G401.6 (cell line): ENCODE results near the gene MEGF9.
"Not testable (repeated sequence)": the region's sequence is repeated elsewhere in the genome, so short reads cannot be mapped to it uniquely, and the experiment has no call there.

ENCODE experiments used
- FAIRE-seq: peaks from 2 replicates; lab custom pipeline; 2012; peaks lifted over from hg19 to GRCh38; lab: Jason Lieb, UNC

The MEGF9 gene

DNA sequence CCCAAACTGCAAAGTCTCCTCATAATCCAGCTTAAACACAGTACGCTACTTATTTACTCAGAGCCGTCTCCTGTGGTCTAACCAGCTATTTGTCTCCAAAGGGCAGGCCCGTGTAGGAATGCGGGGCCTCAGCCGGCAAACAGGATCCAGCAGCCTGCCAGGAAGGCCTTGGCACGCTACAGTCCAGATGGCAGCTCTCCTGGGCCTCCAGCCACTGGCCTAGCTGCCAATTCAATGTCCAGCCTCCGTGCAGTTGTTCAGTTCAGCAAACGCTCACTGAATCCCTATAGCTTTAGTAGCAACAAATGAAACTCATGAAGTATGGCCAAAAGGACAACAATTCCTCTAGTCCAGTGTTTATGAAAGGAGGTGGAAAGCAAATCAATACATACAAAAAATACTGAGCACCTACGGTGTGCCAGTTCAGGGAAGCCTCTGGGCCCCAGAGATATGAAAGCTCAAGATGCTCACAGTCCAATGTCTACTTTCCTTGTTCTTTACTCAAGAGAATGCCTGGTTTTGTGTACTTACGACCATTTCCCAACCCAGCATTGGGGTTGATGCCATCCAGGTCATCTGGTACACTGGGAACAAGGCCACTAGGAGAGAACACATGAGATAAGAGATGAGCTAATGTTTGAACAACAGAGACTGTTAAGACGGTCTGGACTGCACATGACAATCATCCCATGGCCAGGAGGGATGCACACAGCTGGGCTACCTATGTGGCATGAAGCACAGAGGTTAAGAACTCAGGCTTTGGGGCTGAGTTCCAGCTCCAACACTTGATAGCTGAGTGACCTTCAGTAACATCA lies 142.6 kb downstream of the MEGF9 start:
- no peak for FAIRE-seq

DNA sequence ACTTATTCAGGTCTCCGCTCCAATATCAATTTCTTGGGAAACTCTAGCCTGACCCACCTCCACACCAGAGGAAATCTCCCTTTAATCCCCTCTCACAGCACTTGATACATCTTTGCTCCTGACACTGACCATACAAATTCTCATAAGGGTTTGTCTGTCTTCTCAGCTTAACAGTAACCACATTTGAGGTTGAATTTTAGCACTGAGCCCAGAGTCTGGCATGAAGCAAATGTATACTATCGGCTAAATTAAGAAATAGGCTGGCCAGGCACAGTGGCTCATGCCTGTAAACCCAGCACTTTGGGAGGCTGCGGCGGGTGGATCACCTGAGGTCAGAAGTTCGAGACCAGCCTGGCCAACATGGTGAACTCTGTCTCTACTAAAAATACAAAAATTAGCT lies 144.0 kb downstream of the MEGF9 start:
- FAIRE-seq, result no peak

DNA sequence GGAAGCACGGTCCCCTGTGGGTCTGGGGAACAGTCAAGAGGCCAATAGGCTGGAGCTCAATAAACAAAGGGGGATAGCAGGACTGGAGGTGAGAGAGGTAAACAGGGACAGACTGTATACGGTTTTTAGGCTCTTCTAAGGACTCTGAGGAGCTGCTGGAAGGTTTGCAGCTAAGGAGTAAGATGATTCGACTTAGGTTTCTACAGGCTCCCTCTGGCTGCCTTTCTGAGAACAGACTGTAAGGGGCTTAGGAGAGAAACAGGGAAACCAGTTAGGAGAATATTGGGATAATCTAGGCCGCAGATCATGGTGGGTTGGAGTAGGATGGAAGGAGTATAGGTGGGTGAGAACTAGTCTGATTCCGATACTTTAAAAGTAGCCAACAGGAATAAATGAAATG lies 144.7 kb downstream of the MEGF9 start:
- FAIRE-seq, result no peak

DNA sequence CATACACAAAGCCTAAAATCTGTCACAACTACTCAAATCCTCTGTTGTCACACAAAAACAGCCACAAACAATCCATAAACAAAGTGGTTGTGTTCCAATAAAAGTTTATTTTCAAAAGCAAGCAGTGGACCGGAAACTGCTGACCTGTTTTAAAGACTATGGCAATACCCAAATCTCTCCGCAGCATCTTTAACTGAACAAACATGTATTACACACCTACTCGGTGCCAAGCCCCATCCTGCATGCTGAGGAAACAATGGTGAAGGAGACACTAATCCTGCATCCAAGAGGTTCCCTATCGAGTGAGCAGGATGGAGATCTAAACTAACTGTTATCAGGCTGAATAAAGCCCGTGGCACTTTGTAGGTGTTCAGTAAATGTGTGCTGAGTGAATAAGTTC lies 145.5 kb downstream of the MEGF9 start:
- FAIRE-seq, result no peak

DNA sequence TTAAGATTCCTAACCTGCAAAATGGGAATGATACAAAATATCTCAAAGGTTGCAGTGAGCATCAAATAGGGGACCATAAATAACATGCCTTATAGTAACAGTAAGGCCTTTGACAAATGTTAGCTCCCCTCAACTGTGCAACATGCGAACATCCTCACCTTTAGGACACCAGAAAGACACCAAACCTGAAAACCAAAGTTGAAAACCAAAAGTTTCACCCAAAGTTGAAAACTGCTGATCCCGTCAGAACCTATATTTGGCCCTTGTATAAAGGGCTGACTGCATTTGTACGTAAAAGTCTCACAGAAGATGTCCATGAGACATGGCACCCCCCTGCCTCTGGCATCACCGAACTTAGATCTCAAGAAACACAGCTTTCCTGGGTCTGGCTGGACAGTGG lies 146.4 kb downstream of the MEGF9 start:
- FAIRE-seq, result no peak

DNA sequence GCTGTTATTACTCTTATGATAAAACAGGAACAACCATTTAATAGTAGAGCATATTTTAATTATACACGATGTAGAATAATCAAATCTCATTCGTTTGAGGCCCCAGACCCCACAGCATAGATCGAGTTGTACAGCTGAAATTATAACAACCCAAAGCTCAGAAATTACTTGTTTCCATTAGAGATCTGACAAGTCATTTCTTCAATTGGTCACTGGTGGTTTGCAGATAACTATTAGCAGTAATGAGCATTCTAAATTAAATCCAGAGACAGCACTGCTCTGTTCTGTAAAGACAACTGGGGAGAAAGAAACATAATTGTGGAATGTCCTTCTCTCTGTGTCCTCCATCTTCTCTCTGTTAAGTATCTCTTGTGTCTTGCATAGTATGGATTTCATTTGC lies 147.2 kb downstream of the MEGF9 start:
- no peak for FAIRE-seq

DNA sequence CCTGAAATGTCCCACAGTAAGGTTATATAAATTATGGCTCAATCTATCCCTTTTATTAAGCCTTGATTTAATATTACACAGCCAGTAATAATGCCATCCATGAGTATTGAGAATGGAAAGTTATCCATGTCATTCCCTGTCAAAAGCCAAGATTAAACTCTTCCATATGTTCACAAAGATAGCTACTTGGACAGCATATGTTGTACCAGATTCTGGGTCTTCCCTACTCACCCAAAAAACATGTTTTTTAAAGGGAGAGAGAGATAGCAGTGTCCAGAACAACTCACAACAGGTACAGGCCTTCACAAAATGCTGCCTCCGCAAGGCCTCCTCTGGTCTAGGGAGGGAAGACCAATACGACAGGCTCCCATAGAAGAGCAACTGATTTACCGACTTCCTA lies 149.7 kb downstream of the MEGF9 start:
- no peak for FAIRE-seq

DNA sequence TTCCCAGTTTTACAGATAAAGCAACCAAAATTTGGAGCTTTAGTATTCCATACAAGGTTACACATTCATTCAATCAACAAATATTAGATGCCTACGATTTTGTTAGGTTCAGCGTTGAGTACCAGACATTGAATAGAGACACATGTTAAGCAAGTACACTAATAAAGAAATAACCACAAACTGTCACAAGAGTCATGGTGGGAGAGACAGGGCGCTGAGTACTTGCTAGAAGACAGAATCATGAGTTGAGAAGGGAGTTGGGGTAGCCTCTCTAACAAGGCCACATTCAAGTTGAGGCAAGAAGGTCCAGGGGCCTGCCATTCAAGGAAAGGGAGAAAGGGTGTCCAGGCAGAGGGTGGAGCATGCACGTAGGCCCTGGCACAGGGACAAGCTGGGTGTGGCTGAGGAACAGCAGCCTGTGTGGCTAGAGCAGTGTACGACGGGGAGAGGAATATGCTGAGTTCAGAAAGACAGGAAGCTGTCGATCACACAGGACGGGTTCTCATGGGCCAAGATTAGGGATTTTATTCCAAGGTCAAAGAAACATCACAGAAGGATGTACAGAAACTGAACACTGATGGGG lies 151.3 kb downstream of the MEGF9 start:
- FAIRE-seq, result no peak

DNA sequence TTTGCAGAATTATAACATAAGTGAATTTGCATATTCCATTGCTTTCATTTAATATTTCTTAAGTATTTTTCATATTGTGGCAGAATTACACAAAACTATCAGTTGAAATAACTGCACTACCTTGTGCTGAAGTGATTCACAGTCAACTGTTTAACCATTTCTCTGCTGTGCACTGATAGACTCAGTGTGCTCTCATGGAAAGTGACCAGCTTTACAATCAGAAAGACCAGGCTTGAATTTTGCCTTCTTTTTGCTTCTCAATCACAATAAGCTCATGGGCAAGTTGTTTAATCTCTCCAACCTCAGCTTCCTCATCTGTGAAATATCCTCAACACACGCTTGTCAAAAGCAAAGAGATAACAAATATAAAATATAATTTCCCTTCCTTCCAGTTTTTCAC lies 152.6 kb downstream of the MEGF9 start:
- FAIRE-seq, result no peak

DNA sequence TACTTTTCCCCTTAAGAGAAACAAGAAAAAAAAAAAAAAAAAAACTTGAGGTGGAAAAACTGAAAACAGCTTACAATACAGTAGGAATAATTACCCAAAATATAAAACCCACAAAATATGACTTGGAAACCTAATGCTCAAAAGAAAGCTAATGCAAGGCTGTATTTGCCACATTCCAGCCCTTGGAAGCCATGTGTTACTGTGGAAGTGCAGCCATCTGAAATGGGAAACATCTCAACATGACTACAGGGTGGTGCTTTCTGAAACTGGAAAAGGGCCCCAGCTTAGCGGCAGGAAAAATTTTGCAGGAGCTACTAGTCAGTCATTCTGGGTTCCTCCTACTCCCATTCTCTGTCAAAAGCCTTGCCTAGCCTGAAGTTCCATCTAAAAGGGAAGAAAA lies 154.7 kb downstream of the MEGF9 start:
- FAIRE-seq, result no peak

DNA sequence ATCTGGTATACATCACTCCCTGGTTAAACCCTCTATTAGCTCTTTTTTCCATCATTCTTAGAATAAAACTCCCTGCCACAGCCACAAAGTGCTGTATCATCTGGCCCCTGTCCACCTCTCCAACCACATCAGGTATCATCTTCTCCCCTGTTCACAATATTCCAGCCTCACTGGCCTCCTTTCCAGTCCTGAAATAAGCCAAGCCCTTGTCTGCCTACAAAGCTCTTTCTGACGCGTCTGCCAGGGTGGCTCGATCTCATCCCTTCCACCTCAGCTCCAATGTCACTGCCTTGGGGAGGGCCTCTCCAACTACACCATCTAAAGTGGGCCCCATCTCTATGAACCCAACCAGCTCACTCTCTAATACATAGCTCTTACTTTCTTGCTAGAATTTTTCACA lies 155.8 kb downstream of the MEGF9 start:
- no peak for FAIRE-seq

DNA sequence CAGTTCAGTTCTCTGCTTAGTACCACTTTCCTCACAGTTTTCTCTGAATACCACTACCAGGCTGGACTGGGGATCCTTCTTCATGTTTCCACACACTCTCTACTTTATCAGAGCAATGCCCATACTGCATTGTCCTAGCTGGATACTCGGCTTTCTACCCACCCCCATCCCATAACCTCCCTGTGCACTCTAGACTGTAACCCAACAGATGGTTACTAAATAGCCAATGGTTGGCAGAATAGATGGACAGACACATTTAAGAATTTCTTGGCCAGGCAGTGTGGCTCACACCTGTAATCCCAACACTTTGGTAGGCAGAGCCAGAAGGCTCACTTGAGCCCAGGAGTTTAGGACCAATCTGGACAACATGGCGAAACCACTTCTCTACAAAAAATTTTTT lies 157.1 kb downstream of the MEGF9 start:
- FAIRE-seq, result no peak

DNA sequence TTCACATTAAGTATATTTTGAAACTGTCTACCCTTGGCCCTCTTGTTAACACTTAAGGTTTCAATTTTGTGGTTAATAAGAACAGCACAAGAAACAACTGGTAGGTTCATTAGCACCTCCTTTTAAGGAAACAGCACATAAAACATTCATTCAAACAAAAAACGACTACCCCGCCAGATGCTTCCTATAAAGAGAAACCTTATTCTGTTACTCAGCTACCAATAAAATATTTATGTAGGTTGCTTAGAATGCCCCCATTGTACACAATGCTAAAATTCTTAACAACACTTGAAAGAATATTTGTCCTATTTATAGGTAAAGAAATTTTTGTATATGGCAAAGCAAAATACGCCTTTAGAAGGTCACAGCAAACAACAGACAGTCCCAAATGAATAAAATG lies 157.5 kb downstream of the MEGF9 start:
- FAIRE-seq, result no peak

DNA sequence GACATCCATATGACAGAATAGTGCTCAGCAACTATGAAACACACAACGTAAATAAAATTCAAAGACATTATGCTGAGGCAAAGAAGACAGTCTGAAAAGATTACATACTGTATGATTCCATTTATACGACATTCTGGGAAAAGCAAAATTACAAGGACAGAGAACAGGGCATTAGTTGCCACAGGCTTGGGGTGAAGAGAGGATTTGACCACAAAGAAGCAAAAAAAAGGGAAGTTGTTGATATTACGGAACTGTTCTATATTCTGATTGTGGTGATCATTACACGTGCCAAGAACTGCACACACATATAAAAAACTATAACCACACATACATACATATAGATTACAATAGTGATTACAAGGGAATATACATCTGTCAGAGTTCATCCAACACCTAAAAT lies 158.4 kb downstream of the MEGF9 start:
- FAIRE-seq, result no peak

DNA sequence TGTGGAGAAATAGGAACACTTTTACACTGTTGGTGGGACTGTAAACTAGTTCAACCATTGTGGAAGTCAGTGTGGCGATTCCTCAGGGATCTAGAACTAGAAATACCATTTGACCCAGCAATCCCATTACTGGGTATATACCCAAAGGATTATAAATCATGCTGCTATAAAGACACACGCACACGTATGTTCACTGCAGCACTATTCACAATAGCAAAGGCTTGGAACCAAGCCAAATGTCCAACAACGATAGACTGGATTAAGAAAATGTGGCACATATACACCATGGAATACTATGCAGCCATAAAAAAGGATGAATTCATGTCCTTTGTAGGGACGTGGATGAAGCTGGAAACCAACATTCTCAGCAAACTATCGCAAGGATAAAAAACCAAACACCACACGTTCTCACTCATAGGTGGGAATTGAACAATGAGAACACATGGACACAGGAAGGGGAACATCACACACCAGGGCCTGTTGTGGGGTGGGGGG lies 162.0 kb downstream of the MEGF9 start:
- not testable (repeated sequence) for FAIRE-seq
